Ecto neural progenitor cell (in vitro differentiated cells): Measurements from ENCODE around the gene LCA5L.

ENCODE experiments used
- DNase-seq: peaks from one replicate; pipeline ENCODE4 v3.0.0-alpha.2; 2018; ENCODE audit warnings: low spot score

LCA5L gene

DNA sequence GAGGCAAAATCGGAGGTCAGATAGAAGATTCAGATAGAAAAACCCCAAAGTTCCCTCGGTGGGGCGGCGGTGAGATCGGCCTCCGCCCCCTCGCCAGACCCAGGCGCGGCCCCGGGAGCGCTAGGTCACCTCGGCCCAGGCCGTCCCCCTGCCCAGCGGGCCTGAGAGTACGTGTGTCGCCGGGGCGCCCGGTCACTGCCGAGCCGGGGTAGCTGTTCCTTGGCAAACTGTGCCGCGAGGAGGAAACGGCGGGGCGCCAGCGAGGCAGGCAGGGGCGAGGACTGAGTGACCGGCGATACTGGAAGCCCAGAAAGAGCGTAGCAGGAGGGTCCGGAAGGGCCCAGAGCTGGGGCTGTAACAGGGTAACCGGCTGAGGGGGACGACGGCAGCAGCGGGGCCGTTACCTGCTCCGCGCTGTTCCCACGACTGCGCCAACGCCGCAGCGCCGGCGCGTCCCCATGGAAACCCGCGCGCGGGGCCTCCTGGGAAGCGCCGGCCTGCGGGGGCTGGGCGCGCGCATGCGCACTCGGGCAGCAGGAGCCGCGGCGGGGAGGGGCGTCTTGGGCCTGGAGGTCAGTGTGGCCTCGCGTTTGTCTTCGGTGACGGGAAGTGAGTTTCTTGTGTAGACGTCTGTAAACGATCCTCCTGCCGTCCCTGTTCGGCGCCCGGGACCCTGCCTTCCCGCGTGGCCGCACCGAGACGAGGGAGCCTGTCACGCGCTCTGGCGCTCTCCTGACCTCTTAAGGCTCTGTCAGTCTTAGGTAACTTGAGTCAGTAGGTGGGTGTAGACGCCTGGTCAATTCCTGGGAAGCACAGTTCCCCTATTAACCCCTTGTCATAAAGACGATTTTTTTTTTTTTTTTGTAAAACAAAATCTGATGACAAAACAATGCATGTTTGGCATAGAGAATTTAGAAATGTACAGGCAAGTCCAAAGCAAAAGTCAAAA, at the start of gene LCA5L:
Gene LCA5L (minus strand): TSS at position 458 of the 949 bp plus-strand sequence. CDS start 17,285 bp downstream, outside the sequence.
- DNase-seq: peak; percentile 97

DNA sequence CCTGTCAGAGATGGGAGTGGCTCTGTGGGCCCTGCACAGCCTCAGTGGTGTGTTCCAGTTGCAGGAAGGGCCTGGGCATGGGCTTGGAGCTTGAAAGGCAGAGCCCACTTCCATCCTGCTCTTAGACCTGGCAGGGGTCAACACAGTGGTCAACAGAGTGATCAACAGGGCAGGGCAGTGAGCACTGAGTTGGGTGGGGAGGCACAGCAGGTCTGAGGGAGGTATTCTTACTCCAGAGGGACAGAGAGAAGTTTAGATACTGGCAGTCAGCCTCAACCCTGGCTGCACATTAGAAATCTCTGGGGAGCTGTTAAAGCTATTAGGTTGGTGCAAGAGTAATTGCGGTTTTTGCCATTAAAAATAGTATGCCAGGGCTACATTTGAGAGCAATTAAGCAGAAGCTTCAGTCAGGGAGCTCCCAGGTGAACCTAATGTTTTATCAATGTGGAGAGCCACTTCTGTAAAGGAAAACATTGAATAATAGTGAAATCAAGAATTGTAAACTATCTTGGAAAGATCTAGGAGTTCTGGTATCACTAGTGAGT, 43.9 kb upstream of the LCA5L start:
- DNase-seq: no peak

DNA sequence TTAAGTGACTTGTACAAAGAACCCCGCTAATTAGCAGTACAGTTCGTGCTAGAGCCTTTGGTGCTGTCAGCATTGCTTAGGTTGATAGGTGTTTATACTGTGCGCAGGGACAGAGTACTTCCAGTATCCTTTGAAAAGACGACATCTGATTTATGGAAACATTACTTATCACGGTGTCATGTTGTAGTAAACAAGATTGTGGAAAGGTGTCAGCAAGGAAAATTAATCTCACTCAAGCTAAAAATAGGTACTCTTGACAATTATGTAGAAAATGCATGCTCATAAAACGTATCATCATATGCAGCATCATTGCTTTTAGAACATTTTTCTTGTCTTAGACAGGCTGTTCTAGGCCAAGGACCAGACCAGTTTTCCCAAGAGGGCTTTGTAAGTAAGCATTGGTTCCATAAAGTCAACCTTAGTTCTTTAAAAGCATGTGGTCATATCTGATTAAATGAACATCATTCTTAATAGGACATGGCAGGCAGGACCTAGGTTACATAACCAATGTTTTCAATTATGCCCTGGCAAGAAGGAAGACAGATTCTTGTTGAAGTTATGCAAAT, 39.2 kb upstream of the LCA5L start:
- DNase-seq: no peak

DNA sequence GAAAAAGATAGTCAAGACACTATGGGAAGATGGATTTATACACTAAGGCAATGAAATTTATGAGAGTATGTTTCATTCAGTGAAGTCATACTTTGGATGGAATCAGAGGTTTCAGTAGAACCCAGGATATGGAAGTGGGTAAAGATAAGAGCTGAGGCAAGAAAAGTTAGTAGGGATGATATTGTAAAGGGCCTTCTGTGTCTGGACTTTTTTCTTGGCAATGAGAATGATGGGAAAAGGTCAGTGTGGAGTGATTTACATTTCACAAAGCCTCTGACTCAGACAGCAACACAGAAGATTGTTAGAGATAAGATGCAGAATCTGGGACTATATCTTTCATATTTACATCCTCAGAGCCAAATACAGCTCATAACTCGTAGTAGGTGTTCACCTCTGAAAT, 38.3 kb upstream of the LCA5L start:
- DNase-seq: no peak

DNA sequence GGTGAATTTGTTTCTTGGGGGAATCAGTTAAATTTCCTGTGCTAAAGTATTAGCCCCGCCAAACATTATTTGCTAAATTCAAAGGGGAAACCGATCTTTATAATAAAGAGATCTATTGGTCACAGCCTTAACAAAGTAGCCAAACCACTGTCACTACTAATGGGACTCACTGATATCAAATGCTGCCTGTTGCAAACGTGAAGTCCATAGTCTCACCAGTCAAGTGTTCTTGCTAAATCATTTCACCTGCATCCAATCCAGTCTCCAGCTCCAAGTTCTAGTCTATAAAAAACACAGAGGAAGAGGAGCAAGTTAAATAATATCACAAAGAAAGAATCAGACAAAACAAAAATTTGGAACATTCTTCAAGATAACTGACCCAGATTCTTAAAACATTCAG, 36.3 kb upstream of the LCA5L start:
- no peak for DNase-seq

DNA sequence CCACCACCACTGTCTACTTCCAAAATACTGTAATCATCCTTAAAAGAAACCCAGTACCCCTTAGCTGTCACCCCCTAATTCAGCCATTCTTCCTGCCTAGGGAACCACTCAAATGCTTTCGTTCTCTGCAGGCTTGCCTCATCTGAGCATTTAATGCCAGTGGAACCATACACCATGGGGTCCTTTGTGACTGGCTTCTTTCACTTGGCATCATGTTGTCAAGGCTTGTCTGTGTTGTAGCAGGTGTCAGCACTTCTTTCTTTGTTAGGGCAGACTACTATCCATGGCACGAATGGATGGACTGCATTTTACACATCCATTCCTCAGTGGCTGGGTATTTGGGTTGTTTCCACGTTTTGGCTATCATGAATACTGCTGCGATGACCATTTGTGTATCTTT, 34.7 kb upstream of the LCA5L start:
- DNase-seq: no peak

DNA sequence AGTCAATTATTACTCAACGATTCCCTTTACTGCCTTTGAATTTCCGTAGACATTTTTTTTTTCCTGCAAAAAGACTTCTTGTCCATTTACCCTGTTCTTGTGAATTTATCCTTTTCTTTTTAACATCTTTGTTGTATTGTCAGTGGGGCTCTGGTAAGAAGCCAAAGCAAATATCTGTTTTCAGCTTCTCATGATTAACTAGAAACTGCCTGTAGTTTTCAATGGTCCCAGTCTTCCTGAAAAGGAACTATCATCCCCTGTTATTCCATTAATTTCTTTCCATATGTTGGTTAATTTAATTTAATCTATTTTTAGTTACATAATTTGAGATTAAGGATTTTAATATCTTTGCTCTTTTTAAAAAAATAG, 34.2 kb upstream of the LCA5L start:
- DNase-seq: no peak

DNA sequence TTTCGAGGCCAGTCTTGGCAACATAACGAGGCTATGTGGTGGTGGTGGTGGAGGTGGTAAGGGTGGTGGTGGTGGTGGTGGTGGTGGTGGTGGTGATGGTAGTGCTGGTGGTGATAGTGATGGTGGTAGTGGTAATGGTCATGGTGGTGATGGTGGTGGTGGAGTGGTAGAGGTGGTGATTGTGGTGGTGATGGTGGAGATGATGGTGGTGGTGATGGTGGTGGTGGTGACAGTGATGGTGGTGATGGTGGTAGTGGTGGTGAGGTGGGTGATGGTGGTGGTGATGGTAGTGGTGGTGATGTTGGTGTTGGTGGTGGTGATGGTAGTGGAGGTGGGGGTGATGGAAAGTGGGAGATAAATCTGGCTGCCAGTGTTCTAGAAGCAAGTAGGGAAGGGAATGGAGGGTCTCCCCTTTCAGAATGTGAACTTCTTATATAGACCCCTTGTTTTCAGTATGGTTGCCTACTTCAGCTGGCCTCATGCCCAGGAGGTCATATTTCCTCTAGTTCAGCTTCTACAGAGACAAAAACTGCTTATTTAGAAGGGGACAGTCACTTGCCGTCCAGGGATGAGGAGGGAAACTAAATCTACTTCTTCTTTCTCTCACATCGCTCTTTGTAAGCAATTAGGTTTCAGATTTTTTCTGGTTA, 33.7 kb upstream of the LCA5L start:
- no peak for DNase-seq

DNA sequence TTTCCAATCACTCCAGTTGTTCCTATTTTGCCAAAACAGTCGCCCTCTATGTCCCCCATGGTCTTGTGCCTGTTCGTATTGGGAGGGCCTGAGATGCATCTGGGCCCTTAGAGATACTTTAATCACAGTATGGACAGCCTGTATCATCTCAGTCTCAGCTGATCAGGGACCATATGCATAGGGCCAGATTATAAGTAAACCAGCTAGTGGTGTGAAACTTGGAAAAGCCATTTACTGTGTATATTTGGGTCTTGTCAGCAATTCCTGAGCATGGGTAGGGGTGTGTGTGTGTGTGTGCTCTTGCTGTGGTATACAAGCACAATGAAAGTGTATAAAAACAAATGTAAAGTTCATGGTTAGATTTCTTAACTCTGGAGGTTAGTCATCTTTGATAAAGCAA, 29.0 kb upstream of the LCA5L start:
- no peak for DNase-seq

DNA sequence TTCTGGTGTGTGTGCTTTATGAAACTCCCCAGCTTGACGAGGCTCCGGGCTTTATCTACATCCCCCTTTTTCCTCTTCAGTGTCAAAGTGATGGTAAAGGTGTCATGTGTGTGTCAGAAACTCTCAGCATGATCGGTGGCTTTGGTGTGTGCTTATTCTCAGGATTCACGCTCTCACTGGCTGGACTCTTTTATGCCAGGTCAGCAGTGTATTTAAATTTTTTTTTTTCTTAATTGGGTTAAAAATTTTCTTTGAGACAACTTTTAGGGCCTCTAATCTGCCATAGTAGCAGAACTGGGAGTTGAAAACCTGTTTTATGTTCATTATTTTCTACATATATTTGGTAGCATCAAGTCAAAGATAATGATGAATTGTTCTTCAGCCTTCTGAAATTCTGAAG, 27.2 kb upstream of the LCA5L start:
- no peak for DNase-seq

DNA sequence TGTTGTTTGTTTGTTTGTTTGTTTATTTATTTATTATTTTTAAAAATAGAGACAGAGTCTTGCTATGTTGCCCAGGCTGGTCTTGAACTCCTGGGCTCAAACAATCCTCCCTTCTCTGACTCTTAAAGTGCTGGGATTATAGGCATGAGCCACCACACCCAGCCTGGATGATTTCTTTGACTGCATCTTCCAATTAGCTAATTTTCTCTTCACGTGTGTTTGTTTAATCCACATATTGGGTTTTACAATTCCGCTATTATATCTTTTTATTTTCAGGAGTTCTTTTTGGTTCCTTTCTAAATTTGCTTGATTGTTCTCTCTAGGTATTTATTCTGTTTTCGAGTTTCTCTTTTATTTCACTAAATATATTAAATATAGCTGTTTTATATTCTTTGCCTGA, 26.0 kb upstream of the LCA5L start:
- DNase-seq: no peak

DNA sequence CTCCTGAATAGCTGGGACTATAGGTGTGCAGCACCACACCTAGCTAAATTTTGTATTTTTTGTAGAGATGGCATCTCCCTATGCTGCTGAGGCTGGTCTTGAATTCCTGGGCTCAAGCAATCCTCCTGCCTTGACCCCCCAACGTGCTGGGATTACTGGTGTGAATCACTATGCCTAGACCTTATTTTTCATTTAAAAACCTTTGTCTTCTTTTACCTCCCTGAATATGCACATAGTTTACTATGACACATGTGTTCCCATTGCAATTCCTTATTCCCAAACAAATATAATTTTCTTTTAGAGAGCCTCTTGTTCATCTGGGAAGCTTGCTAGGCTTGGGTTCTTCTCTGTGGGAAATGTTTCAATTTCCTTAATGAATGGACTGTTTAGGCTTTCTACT, 23.0 kb upstream of the LCA5L start:
- no peak for DNase-seq

DNA sequence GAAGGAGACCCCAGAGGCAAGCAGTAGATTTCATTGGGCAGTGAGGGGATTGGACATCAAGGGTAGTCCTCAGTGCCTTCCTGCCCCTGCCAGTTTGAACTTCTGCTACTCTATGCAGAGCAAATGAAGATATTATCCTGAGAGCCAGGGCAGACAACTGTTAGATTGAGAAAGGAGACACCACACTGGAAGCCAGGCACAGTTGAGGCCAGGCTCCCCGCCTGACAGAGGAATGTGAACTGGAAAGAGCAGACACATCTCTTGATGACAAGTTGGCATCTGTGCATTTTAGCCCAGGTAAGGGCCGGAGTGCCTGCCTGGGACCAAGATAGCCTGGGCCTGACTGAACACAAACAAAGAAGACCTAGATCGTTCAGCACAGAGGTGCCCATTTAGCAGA, 22.2 kb upstream of the LCA5L start:
- DNase-seq: no peak

DNA sequence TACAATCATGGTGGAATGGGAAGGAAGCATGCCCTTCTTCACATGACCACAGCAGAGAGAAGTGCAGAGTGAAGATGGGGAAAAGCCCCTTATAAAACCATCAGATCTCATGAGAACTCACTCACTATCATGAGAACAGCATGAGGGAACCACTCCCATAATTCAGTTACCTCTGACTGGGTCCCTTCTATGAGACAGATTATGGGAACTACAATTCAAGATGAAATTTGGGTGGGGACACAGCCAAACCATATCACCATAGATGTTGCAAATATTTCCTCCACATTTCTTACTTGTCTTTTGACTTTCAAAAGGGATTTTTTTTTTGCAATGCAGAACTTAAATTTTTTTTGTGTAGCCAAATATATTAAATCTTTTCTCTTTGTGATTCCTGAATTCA, 21.0 kb upstream of the LCA5L start:
- no peak for DNase-seq

DNA sequence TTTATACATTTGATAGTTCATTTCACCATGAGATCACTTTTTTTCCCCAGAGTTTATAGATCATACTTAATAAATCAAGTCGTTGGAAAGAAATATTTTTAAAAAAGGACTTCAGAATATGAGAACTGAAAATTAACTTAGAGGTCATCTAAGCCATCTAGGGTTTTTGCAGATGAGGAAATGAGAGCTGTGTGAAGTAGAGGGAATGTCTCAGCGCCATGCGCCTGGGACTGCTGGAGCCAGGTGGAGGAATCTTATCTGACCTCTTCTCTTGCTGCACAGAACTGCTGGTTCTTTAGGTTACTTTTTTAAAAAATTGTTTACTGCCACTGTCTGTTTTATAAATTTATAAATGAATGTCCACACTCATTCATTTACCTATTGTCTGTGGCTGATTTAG, 17.7 kb upstream of the LCA5L start:
- no peak for DNase-seq

DNA sequence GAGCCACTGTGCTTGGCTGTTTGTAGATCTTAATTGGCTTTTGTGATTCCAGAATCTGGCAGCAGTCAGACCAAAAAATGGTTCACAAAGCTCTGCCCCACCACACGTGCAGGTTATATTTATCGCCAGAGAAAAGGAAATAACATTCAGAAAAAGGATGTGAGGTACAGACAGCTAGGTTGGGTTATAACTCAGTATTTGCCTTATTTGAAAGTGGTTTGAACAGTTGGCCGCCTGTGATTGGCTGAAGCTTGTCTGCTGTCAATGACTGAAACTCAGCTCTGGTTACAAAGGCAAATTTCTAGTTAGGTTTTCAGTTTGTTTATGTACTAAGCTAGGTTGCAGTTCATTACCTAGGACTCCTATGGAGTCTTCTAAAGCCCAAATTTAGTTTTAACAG, 15.8 kb upstream of the LCA5L start:
- DNase-seq: no peak

DNA sequence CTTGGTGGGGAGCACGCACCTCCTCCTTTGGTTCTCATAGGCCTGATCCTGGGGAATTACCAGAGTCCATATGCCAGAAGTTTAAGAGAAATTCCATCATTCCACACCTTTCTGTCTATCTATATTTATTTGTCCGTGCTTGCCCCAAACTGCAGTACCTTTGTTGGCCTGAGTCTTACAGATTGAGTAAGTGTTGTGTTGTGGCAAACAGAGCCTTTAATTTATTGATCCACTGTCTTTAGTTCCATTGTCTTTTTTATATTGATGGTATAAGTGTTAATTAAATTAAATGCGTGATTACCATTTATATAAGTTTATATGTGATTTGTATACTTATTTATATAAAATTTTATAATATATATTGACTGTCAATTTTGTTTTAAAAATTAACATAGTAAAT, 11.1 kb upstream of the LCA5L start:
- DNase-seq: no peak

DNA sequence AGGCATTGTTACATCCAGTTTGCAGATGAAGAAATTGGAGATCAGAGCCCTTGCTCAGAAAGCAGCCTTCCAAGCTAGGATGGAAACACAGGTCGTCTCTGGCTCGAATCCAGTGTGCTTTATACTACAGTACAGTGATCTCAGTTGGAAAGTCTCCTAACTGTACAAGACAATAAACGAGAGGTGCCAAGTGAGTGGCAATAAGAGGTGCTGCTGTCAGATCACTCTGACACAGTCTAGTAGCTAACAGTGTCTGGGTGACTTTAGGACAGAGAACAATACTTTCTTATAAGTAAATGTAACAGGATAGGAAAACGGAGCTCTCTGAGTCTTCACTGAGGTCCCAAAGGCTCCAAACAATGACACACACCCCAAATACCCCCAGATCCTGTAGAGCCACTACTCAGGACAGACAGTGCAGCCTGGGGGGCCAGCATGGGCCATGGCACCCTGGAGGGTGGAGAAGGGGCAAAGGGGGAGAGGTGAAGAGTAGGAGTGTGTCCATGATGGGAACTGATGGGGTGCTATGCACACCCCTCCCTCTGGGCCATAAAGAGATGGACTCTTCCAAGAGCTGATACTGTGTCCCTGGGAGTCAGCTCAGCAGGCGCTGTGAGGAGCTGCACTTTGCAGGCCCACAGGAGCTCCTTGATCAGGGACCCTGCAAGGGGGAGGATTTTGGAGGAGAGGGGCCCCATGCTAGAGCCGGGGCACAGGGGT, 9.5 kb upstream of the LCA5L start:
- no peak for DNase-seq

DNA sequence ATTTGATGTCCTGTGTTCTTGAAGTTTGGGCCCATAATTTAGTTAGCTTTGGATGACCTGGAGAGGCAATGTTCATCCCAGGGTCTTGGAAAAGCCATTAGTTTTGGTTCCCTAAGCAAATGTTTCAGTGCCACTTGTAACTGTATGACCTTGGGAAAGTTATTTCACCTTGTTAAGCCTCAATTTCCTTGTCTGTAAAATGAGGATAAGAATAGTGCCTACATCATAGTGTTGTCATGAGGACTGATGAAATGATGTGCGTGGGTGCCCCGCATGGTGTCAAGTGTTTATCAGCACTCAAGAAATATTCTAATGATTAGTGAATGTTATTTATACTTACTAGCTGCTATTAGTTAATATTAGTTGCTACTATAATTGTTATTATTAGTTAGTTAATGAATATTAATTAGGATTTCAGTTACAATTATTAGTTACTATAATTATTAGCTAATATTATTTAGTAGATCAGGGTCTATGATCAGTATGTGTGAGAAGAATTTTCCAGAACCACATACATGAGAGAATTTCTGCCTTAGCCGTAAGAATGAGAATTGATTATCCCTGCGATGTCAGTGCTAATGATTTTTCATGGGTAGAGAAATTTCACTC, 8.1 kb upstream of the LCA5L start:
- DNase-seq: no peak

DNA sequence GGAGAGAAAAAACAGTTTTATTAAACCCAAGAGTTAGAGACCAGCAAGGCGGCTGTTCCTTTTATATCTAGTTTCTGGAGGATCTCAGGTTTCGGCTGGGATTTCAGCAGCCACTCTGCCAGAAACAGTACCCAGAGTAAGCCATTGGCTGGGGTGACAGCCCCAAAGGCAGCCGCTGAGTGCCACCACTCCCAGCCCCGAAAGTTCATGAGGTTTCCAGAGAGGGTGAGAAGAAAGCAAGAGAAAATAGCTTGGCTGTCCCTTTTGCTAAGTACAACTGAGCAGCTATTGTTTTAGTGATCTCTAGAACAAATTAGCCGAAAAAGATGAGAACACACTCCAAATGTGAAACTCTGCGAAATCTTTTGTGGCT, 7.4 kb upstream of the LCA5L start:
- DNase-seq: no peak

DNA sequence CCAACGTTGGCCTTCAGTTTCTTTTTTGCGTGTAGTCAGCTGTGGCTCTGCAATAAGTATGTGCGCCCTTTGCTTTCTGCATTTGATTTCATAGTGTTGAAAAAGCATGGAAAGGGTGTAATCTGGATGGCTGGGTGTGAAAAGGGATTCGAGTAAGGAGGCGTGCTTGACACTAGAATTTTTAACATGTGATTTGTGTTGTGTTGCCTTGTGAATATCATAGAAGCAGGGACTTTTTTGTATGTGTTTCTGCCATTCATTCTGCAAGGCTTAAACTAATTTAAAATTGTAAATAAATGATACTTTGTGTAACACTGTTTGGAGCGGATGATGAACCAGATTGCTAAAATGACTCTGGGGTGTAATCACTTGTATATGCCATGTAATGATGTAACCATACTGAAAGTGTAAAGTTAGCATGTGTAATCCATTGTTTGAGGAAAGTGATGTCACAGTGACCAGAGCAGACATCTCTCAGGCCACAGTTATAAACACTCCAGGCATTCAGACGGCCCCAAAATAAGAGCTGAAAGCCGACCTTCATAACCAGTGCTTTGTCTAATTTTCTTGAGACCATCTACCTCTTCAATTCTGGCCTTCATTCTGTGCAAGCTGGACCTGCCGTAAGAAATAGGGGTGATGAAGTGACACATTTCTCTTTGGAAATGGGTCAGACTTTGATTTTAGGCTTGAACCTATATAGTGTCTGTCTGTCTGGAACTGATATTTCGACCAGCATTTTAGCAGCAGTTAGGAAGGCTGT, 6.8 kb upstream of the LCA5L start:
- DNase-seq: no peak
